Endodermal cell (in vitro differentiated cells): ENCODE data around the gene FSTL1. TPM values are rescaled to one million over a fixed set of nuclear protein-coding genes. Genes with fewer than 3 reads are reported as not detected.
A peak's percentile ranks its signal among the peaks of the same experiment; 100 is the strongest.

ENCODE experiments used
- DNase-seq: peaks from one replicate; pipeline ENCODE4 v3.0.0-alpha.2; 2017
- H3K27ac ChIP-seq: 2 replicates; pipeline ENCODE4 v1.5.1; 2013; ENCODE audit warnings: mild to moderate bottlenecking, low read depth, low read length, moderate library complexity
- H3K27me3 ChIP-seq: 2 replicates; pipeline ENCODE4 v1.6.1; 2013; ENCODE audit warnings: mild to moderate bottlenecking, low read length, moderate library complexity; ENCODE audit not compliant: insufficient read depth, control insufficient read depth, poor library complexity, severe bottlenecking
- H3K36me3 ChIP-seq: 2 replicates; pipeline ENCODE4 v1.7.0; 2013; ENCODE audit warnings: mild to moderate bottlenecking, low read length, moderate library complexity; ENCODE audit not compliant: control insufficient read depth, insufficient read depth
- H3K4me1 ChIP-seq: one replicate; pipeline ENCODE4 v1.7.0; 2013; ENCODE audit warnings: low read length; ENCODE audit not compliant: control insufficient read depth, insufficient read depth
- H3K4me3 ChIP-seq: 2 replicates; pipeline ENCODE4 v1.5.1; 2013; ENCODE audit warnings: mild to moderate bottlenecking, low read length, moderate library complexity
- H3K9ac ChIP-seq: 2 replicates; pipeline ENCODE4 v1.6.1; 2013; ENCODE audit warnings: mild to moderate bottlenecking, low read length, moderate library complexity; ENCODE audit not compliant: poor library complexity, severe bottlenecking; ENCODE audit errors: extremely low read depth
- H3K9me3 ChIP-seq: 2 replicates; pipeline ENCODE4 v1.6.1; 2013; ENCODE audit warnings: mild to moderate bottlenecking, low read length, moderate library complexity; ENCODE audit not compliant: control insufficient read depth
- H3K27ac Mint-ChIP-seq: 2 replicates; pipeline ENCODE4 v1.8.0; 2020; ENCODE audit warnings: mixed read lengths
- H3K27me3 Mint-ChIP-seq: 2 replicates; pipeline ENCODE4 v1.8.0; 2021; ENCODE audit warnings: mild to moderate bottlenecking, mixed read lengths; ENCODE audit not compliant: insufficient read depth
- H3K36me3 Mint-ChIP-seq: 2 replicates; pipeline ENCODE4 v1.8.0; 2020; ENCODE audit warnings: low read depth, mixed read lengths
- H3K4me1 Mint-ChIP-seq: 2 replicates; pipeline ENCODE4 v1.8.0; 2020; ENCODE audit warnings: mixed read lengths
- H3K4me3 Mint-ChIP-seq: 2 replicates; pipeline ENCODE4 v1.8.0; 2020; ENCODE audit warnings: mild to moderate bottlenecking, moderate library complexity, mixed read lengths
- H3K9me3 Mint-ChIP-seq: 2 replicates; pipeline ENCODE4 v1.8.0; 2020; ENCODE audit warnings: mild to moderate bottlenecking, mixed read lengths
- CTCF ChIP-seq: fragments of 200-600 bp; sonication (generic); conservative IDR thresholded peaks from 2 replicates; pipeline ENCODE4 v1.5.0; 2021; ENCODE audit warnings: antibody characterized with exemption, mild to moderate bottlenecking
- WGBS, 2 experiments: methylation state at CpG; one replicate each; pipeline versions ENCODE4 v1.1.5 to v1.1.7; 2013; ENCODE audit warnings: missing lambda C conversion rate in 2 of 2, mixed read lengths in 1 of 2; ENCODE audit not compliant: insufficient coverage in 1 of 2, insufficient read length in 1 of 2; 5-methylcytosine and 5-hydroxymethylcytosine counted together
- total RNA-seq, 2 donors: library from RNA; stranded (reverse); fragmentation: NEBNext Ultra II Directional in 1 of 2; extraction: Animal tissue kit (Norgen Biotek cat#: 25700) in 1 of 2; gene quantifications; 2 replicates in 1 of 2; 3 replicates in 1 of 2; pipeline ENCODE4 v1.2.1, GENCODE V29; 2021

FSTL1 gene
- total RNA-seq, 2 donors from 2014 or later, result 309 to 379 TPM

GRCh38 chr3:120435621-120436020 is 15.2 kb downstream of the FSTL1 start:
- Mint-ChIP-seq H3K27ac (peak overlapping the region; percentile 46), H3K27me3 (no peaks in the 10 kb centered on the region)

DNA sequence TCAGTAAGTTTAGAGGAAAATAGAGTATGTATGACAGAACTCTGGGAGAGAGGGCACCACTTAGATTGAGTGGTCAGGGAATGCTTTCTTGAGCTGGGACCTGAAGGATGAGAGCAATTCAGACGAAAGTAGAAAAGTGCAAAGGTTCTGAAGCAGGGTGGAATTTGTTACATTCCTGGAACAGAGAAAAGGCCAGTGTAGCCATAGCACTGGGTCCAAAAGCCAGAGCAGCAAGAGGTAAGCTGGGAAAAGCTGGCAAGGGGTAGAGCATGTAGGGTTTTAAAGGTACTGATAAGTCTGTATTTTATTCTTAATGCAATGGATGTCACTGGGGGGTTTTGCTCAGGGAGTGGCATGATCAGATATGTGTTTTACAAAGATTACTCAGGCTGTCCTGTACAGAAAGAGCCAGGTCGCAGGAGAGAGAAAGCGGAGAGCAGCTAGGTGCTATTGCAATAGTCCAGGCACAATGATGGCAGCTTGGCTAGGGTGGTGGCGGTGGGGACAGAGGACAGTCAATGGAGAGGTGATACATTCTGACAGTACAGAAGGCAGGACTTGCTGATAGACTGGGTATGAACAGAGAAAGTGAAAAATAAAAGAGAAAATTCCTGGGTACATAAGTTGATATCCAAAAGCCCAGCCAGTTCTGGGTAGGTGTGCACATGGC is 17.0 kb downstream of the FSTL1 start:
- peaks cover 58% of the 10 kb centered on the region for H3K36me3 Mint-ChIP-seq

More at GRCh38 chr3:120435621-120436020, 15.2 kb downstream of the FSTL1 start:
- Mint-ChIP-seq H3K4me3 (no peak overlapping the region), H3K4me1 (peaks cover 35% of the 10 kb centered on the region), H3K36me3 (peaks cover 63% of the 10 kb centered on the region), H3K9me3 (no peaks in the 10 kb centered on the region)
- Histone ChIP-seq H3K4me1 (peaks cover 10% of the 10 kb centered on the region), H3K4me3 (no peak overlapping the region), H3K9me3 (no peaks in the 10 kb centered on the region), H3K36me3 (peaks cover 55% of the 10 kb centered on the region), H3K9ac (no peak overlapping the region), H3K27me3 (no peaks in the 10 kb centered on the region), H3K27ac (no peak overlapping the region)
- DNase-seq, result peak; percentile 33
- TF ChIP-seq CTCF, result no peak
- 93 to 94% methylated on average over 3 of the region's 4 CpGs for WGBS, 2 experiments

DNA sequence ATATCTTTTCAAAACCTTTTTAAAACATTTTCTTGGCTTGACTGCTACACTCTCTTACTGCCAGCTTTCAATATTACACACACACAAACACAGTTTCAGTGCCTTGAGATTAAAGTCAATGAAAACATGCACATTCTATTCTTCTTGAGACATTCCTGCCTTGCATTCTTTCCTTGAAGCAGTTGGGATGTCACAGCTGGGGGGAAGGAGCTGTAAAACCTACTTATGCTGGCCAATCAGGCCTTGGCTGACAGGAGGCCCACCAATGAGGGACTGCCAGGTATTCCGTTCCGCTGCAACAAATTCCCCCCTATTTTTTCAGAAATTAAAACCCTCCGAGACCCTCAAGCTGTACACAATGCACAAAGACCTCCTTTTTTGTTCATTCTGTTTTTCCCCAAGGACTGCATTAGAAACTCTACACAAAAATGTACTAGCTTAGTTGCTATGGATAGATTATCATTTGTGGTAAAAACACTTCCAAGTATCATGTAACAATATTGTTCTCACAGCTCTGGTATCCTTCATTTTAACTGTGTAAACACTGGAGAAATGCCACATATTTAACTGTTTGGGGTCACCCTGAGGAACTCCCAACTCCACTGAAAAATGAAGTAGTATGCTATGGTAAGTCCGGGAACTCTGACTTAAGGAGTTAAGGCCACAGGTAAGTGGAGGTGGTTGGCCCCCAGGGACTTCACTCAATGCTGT is 18.5 kb downstream of the FSTL1 start:
- H3K36me3 Mint-ChIP-seq, result peaks cover 58% of the 10 kb centered on the region
- DNase-seq, result peak; percentile 81
- H3K4me1 Mint-ChIP-seq, result peaks cover 40% of the 10 kb centered on the region
- Histone ChIP-seq H3K27ac (peak overlapping the region; percentile 88), H3K9ac (peak overlapping the region; percentile 4), H3K36me3 (peaks cover 33% of the 10 kb centered on the region), H3K27me3 (no peaks in the 10 kb centered on the region), H3K4me3 (no peak overlapping the region), H3K4me1 (peaks cover 10% of the 10 kb centered on the region), H3K9me3 (no peaks in the 10 kb centered on the region)
- H3K27me3 Mint-ChIP-seq, result no peaks in the 10 kb centered on the region
- no peaks in the 10 kb centered on the region for H3K9me3 Mint-ChIP-seq
- WGBS, 2 experiments, result 95% methylated on average over 4 of the region's 4 CpGs; no CpG with 5 or more reads in 1 of the 2 experiments
- H3K27ac Mint-ChIP-seq, result peak overlapping the region; percentile 82
- no peak for TF ChIP-seq CTCF
- H3K4me3 Mint-ChIP-seq, result no peak overlapping the region

More for the DNA sequence above, 17.0 kb downstream of the FSTL1 start:
- no peak overlapping the region for H3K9ac ChIP-seq
- WGBS, 2 experiments, result 95 to 98% methylated on average over 4 of the region's 4 CpGs
- no peaks in the 10 kb centered on the region for H3K27me3 ChIP-seq
- peak; percentile 18 for DNase-seq
- peaks cover 10% of the 10 kb centered on the region for H3K4me1 ChIP-seq
- TF ChIP-seq CTCF, result no peak
- H3K36me3 ChIP-seq, result peaks cover 46% of the 10 kb centered on the region
- Mint-ChIP-seq H3K4me3 (no peak overlapping the region), H3K4me1 (peaks cover 37% of the 10 kb centered on the region), H3K27ac (peak overlapping the region; percentile 49), H3K9me3 (no peaks in the 10 kb centered on the region), H3K27me3 (no peaks in the 10 kb centered on the region)
- no peaks in the 10 kb centered on the region for H3K9me3 ChIP-seq
- H3K27ac ChIP-seq, result no peak overlapping the region
- H3K4me3 ChIP-seq, result no peak overlapping the region
